Right forelimb (tissue), 1 donor: Measurements from ENCODE around the gene TAF3.
"Not testable (repeated sequence)": the region's sequence is repeated elsewhere in the genome, so short reads cannot be mapped to it uniquely, and the experiment has no call there.

Source experiments
- DNase-seq: peaks from one replicate; pipeline ENCODE4 v3.0.0-alpha.2; 2018

TAF3 gene

DNA sequence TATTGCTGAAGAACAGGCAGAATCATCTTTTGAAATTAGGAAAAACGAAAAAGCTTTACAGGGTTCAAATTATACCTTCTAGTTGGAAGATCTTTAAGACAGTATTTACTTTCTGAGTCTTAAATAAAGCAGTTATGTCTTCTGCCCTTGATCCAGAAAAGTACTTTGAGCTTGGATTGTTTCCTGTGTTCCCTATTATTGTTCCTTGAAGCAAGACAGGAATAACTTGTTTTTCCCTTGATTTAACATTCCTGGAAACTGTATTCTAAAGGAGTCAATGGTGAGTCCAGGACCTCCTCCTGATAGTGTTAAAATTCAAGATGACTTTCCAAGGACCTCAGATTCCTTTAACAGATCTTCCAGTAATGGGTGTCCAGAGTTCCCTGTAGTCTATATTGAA is 161.9 kb downstream of the TAF3 start:
- no peak for DNase-seq

DNA sequence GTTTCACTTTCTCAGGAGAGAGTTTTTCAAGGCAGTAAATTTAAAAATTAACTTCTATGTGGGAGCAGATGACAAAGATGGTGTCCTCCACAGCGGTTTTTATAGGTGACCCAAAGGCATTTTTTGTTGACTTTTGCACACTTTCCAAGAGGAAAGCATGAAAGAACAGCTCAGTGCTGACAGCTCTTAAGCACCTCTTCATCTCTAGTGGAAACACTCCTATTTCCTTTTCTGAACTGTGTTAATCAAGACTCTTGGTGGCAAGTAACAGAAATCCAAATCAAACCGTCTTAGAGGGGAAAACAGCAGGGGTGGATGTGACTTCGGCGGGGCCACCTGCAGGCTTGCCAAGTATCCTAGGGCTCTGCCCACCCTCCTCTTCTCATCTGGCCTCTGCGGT is 164.4 kb downstream of the TAF3 start:
- no peak for DNase-seq

DNA sequence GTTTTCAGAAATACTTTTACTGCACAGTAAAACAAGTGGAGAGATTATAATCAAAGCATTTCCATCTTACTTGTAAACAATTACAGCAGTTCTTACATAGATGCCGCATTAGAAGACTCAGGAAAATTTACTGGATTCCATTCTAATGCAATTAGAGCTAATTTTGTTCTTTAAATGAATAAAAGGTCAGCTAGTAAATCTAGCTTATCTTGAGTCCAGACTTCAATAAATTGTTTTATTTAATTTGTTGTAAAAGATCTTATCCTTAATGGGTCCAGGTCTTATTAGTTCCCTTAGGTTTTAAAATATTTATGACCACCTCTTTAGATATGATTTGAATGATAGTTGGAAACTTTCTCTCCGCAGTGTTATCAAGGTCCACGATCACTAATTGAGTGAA is 166.0 kb downstream of the TAF3 start:
- no peak for DNase-seq

DNA sequence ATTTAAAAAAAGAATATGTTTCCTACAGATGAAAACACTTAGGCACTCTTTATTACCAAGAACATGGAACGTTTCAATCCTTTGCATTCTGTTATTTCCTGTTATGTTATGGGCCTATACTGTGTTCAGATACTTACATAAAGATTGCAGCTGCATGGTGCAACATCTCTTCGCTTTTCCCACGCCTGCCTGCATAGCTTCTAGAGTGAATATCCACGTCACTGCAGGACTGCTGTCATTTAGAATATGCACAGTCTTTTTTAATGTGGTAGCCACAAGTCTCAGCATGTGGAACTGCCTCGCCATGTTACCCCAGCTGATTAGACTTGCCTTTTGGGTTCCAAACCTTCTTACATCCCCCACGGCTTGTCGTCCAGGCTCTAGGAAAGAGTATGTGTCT is 166.6 kb downstream of the TAF3 start:
- DNase-seq: no peak

DNA sequence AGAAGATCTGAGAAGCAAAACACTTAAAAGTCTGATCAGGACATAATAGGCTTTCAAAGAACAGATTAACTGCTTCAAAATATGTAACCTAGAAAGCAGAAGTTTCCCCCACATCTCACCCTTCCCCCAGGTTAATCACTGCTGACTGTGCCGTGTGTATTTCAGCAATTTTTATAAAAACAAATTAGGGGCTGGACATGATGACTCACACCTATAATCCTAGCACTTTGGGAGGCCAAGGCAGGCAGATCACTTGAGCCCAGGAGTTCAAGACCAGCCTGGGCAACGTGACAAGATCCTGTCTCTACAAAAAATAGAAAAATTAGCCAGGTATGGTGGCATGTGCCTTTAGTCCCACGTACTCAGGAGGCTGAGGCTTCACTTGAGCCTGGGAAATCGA is 168.5 kb downstream of the TAF3 start:
- no peak for DNase-seq

DNA sequence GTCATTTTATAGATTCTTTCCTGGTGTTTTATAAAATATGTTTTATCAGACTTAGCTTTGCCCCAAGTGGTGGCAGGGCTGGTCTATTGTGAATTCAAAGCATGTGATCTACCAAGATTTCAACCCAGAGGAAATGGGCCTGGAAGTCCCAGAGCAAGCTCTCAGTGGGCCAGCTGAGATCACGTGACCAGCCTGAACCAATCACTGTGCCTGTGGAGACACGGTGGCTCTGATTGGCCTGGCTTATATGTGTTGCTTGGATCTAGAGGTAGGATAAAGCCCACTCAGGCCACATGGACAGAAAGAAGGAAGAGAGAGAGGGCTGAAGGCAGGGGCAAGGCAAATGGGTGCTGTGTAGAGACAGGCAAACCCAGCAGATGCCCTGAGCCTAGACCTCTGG is 170.7 kb downstream of the TAF3 start:
- no peak for DNase-seq

DNA sequence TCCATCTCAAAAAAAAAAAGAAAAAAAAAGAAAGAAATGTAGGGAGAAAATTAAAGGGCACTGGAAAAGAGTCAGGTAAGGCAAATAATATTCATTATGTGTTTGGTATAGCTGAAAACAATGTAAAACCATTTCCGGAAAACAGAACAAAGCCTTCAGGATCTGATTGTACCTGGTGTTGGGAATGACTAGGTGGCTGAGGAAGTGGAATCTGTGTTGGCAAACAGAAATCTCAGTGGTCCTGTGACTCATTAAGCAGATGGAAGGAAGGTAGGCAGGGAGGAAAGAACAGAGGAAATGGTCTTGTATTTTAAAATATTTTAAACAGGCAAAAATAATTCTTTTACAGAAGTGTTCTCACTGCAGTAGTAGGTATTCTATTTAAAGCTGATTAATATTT is 180.5 kb downstream of the TAF3 start:
- DNase-seq: no peak

DNA sequence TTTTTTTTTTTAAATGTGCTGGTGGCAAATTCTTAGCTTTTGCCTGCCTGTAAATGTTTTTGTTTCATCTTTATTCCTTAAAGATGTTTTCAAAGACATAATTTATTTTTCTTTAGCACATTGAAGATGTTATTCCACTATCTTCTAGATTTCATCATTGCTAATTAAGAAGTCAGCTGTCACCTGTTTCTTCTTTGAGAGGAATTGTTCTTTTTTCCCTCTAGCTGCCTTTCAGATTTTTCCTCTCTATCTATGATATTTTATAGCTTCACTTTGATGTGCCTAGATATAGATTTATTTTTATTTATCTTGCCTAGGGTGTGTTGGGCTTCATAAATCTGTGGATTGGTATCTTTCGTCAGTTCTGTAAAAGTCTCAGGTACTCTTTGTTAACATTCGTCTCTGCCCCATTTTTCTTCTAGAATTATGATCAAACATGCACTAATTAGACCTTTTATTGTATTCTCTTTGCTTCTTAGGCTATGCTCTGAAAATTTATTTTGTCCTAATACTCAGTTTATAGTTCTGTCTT is 186.2 kb downstream of the TAF3 start:
- DNase-seq: no peak

DNA sequence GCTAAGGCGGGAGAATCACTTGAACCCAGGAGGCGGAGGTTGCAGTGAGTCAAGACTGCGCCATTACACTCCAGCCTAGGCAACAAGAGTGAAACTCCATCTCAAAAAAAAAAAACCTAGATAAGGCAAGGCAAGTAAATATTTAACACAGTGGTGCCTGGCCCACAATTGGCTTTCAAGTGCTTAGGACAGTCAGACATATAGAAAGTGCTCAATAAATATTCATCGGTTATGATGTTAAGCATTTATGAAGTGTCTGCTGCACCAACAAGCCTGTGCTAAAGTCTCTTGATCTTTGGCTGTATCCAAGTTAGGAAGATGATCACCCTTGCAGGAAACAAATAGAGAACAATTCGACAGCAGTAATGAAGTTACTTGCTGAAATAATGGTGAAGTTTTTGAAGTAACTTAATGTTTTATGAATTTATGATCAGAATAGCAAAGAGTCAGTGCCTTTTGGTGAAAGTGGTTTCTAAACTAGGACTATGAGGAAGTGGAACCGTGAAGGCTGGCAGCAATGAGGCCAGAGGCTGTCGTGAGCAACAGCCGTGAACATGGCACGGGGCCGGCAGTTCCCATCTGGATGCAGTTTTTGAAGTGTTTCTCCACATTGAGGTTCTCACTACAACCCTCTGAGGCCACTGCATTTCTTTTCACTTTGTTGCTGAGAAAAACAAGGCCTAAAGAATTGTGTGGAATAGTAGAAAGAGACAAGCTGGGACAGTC is 188.1 kb downstream of the TAF3 start:
- DNase-seq: no peak

DNA sequence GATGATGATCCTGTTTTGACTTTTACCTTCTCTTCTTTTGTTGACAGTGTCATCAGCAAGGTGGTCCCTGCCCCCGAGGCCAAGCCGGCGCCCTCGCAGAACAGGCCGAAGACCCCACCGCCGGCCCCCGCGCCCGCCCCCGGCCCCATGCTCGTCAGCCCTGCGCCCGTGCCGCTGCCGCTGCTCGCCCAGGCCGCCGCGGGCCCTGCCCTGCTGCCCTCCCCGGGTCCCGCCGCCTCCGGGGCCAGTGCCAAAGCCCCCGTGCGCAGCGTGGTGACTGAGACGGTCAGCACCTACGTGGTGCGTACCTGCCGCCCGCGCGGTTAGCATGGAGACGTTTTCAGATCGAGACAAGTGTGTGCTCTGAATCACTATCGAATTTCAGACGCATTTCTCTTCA is 190.7 kb downstream of the TAF3 start:
- DNase-seq: no peak

DNA sequence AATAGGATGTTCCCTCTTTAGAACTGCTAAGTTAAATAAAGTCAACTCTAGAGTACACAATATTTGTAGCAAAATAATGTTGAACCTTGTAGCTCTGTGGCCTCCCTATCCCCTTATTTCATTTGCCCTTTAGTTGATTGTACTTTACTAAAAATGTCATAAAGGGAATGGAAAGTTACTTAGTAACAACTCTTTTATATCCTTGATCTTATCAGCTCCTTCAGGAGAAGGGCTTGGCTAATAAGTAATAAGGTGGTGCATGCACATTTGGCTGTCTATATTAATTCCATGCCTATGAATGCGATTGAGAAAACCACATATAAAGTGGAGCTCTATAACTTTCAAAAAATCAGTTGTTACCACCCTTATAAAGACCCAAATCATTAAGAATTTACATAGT is 194.7 kb downstream of the TAF3 start:
- DNase-seq: no peak

DNA sequence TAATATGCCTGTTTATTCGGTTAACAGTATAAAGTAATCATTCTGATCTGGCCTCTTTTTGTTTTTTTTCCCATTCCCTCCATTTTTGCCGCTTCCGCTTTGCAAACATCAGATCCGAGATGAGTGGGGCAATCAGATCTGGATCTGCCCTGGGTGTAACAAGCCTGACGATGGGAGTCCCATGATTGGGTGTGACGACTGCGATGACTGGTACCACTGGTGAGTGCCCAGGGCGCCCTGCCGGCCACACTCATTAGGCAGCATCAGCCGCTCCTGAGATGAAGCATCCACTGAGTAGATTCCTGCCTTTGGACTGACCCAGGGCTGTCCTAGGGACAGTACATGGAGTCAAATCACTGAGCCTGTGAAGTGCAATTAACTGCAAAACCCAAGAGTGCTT is 195.3 kb downstream of the TAF3 start:
- DNase-seq: no peak

DNA sequence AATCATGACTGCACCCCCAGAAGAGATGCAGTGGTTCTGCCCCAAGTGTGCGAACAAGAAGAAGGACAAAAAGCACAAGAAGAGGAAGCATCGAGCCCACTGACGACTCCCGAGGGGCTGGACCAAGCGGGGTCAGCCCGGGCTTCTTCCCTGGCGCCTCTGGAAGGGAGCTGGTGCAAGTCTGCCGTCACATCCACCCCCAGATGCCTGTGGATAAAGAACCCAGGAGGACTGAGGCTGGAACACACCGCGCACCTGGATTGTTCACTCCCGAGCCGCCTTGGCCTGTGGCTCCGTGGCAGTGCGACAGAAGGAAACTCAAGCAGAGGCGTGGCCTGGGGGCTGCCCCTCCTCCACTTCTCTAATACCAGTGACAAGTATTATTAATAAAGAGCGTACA is 196.3 kb downstream of the TAF3 start:
- DNase-seq: no peak

DNA sequence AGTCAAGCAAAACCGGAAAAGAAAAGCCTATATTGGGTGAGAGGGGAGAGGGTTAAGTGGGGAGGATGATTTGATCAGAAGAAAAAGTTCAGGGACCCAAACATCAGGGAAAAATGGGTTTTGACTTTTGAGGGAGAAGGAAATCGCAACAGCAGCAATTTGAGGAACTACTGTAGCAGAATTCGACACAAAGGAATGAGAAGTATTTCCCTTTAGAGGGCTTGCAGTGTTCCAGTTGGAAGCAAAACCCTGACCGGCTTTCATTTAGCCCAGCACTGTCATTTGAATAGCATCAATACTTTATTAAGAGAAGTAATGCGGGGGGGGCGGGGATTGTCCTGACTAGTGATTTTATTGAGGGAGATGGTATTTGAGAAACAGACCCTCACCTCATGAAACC is 199.0 kb downstream of the TAF3 start:
- DNase-seq: no peak

DNA sequence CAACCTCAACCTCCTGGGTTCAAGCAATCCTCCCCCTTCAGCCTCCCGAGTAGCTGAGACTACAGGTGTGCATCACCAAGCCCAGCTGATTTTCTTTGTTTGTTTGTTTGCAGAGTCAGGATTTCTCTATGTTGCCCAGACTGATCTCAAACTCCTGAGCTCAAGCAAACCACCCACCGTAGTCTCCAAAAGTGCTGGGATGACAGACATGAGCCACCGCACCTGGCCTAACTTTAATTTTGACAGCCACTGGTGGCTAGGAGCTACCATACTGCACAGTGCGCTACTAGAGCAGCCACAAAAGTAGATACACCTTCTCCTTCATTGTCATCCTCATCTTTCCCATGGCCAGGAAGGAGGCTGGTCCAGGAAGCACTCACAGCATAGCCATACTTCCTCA is 205.0 kb downstream of the TAF3 start:
- no peak for DNase-seq

DNA sequence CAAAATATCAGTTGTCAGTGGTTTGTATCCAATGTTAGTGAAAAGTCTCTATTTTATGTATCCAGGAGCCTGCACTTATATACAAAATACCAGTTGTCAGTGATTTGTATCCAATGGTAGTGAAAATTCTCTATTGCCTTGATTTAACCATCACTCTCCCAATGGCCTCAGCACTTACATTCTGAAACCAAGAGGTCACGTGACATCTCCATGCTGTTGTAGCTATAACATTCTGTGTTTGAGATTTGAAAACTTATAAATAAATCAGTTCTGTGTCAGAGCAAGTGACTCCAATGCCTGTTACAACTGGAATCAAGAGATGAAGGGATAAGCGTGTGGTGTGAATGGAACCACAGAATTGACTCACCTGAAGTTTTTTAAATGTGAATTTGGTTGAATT is 205.5 kb downstream of the TAF3 start:
- no peak for DNase-seq

DNA sequence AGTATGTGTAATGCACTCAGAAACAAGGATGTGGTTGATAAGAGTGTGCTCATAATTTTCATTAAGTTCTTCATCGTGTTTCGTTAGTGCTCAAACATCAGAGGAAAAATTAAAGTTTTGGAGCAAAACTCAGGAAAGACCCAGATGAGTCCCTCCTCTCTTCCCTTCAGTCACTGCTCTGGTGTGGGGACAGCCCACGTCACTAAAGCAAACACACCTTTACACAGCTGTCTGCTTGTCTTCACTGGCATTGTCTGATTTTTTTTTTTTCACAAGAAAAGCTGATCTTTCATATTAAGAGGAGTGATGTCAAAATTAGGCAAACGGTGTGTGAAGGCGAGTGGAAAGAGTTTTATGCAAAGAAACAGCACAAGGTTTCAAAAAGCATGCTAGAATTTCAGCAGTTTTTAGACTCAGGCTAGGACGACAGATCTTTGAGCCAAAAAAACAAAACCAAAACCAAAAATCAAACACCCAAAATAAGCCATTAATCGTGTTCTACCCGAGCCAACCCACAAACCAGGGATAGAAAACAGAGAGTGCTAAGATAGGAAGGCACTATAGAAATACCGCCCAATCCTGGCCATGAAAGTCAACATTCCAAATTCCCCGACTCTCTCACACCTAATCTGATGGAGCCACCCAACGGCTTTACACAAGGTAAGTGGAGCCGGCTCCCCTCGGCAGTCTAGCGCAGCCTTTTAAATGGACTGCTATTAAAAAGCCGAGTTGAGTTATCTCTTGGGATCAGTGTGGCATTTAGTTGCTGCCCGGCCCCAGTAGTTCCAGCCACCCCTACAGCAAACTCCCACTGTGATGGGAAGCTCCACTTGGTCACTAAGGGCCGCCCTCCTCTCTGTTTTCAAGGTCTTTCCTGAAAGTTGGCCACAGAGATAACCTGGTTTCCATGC is 208.3 kb downstream of the TAF3 start:
- DNase-seq: peak; percentile 35

DNA sequence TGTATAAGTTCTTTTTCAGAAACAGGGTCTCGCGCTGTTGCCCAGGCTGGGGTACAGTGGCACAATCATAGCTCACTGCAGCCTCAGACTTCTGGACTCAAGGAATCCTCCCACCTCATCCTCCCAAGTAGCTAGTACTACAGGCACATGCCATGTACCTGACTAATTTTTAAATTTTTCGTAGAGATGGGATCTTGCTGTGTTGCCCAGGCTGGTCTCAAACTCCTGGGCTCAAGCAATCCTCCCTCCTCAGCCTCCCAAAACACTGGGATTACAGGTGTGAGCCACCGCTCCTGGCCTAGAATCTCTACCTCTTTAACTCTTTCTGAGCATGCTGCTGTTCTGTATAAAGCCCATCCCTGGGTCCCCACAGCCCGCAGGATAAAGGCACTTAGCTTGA is 212.9 kb downstream of the TAF3 start:
- DNase-seq: not testable (repeated sequence)

DNA sequence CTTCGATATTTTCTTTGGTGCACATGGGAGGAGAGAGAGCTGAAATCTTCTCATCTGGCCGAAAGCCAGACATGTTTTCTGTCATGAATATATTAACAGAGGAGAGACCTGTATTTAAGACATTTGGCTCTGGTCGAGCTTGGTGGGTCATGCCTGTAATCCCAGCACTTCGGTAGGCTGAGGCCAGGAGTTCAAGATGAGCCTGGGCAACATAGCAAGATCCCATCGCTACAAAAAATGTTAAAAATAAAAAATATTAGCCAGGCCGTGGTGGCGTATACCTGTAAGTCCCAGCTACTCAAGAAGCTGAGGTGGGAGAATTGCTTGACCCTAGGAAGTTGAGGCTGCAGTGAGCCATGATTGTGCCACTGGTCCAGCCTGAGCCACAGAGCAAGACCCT is 214.3 kb downstream of the TAF3 start:
- peak; percentile 9 for DNase-seq

DNA sequence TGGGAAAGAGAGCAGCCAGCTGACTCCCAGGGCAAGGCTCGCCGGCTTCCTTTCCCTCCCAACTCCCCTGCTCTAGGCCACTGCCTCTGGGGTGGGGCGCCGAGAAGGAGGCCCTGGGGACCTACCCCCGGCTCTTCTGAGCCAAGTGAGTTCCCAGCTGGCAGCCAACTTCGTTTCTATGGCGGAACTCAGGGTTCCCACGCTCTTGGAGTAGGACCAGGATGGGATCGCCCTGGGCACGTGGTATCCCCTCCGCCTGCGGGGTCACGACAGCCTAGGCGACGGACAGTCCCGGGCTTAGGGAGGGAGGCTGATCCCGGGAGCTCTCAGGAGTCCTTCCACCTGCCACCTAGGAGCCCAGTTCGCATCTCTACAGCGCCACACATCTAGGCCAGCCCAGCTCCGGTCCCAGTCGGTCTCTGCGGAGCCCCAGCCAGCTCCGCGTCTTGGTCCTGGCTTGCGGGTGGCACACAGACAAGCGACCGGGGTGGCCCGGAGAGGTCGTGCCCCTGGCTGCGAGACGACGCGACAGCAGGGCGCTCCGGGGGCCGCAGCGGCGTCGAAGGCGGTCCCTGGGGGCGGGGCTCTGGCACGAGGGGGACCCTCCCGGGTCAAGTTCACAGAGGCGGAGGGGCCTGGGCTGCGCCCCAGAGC is 215.6 kb downstream of the TAF3 start:
- DNase-seq: peak; percentile 51

DNA sequence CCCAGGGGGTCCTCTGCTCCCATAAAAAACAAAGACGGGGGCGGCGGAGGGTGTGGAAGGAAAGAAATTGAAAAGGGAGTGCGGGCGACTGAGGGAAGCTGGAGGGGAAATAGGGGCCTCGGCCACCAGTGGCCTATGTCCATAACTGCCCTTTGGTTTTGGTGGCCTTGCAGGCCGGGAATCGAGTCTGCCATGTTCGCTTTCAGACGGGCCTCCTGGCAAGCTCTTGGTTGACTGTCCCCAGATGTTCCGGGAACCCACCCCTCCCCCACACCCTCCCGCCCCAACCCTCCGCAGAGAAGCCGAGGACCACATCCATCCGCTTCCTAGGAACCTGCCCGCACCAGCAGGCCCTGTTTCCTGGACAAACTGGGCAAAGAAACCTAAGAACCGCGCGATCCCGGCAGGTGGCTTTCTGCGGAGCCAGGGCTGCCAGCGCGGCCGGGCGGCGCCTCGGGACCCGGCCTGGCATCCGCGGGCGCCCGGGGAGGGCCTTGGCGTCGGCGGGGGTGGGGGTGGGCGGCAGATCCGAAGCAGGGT is 216.2 kb downstream of the TAF3 start:
- DNase-seq: peak; percentile 51

DNA sequence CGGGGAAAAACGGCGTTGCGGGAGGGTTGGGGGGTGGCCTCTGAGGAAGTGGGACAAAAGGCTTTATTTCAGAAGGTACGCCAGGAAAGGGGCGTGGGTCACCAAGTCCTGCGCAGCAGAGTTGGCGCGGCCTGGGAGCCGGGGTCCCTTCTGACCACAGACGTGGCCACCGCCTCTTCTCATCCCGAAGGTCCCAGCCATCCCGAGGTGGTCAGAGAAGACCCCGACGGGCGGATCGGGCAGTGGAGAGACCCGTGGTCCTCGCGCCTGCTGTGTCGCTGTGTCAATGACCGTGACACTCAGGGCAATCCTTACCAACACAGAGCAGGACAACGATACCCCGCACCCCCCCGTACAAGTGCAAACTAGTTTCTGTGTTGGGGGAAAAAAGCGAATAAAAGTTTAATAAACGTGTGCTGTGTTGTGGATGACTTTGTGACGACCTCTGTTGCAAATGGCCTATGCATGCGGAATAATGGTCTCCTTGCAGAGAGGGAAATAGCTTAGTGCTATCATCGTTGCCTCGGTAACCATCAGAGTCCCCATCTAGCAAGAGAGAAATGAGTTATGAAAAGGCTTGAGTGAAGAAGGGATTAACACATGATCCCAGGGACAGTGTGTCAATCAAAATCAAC is 216.8 kb downstream of the TAF3 start:
- peak; percentile 46 for DNase-seq
